OCI-LY7 (cell line): ENCODE data around the gene RDH5. TPM values are rescaled to one million over a fixed set of nuclear protein-coding genes. Genes with fewer than 3 reads are reported as not detected.

Source experiments
- BruUV-seq: library from RNA; stranded (reverse); fragments of 400-500 nt; replicated peaks from 2 replicates; lab custom pipeline; 2021; lab: Mats Ljungman, UMichigan
- CTCF ChIA-PET: fragments of 300-600 bp; sonication (Branson Sonifier 250); formaldehyde crosslinking; loops from one replicate; lab custom pipeline; 2022; ENCODE audit warnings: antibody characterized with exemption; ENCODE audit not compliant: unreplicated experiment; lab: Charles Lee
- POLR2A ChIA-PET: fragments of 300-600 bp; sonication (Branson Sonifier 250); formaldehyde crosslinking; loops from one replicate; lab custom pipeline; 2022; ENCODE audit warnings: antibody characterized with exemption; lab: Charles Lee
- DNase-seq: peaks from one replicate; pipeline ENCODE4 v3.0.0-alpha.2; 2015; ENCODE audit warnings: low spot score
- H2AFZ ChIP-seq: fragments of 200-600 bp; sonication (generic), shearing (Covaris generic); 2 replicates; pipeline ENCODE4 v1.6.1; 2014; ENCODE audit warnings: mild to moderate bottlenecking, antibody characterized with exemption, low read length, moderate library complexity
- H3K27ac ChIP-seq: fragments of 200-600 bp; sonication (generic); 2 replicates; pipeline ENCODE4 v1.5.1; 2014; ENCODE audit warnings: mixed run types, low read depth, mild to moderate bottlenecking, moderate library complexity, low read length, inconsistent platforms; ENCODE audit not compliant: poor library complexity, severe bottlenecking
- H3K36me3 ChIP-seq: fragments of 200-600 bp; sonication (generic); 2 replicates; pipeline ENCODE4 v1.6.1; 2014; ENCODE audit warnings: mild to moderate bottlenecking, antibody characterized with exemption, low read length, moderate library complexity, mixed read lengths; ENCODE audit not compliant: insufficient read depth
- H3K4me1 ChIP-seq: fragments of 200-600 bp; sonication (generic); 2 replicates; pipeline ENCODE4 v1.5.1; 2014; ENCODE audit warnings: mild to moderate bottlenecking, low read length; ENCODE audit not compliant: insufficient read depth, poor library complexity, severe bottlenecking
- H3K4me2 ChIP-seq: fragments of 200-600 bp; sonication (generic); 2 replicates; pipeline ENCODE4 v1.6.1; 2014; ENCODE audit warnings: mild to moderate bottlenecking, low read length
- H3K4me3 ChIP-seq: fragments of 200-600 bp; sonication (generic); 2 replicates; pipeline ENCODE4 v1.5.1; 2014; ENCODE audit warnings: mild to moderate bottlenecking, low read depth, low read length; ENCODE audit not compliant: poor library complexity, severe bottlenecking
- H3K79me2 ChIP-seq: fragments of 200-600 bp; sonication (generic); 2 replicates; pipeline ENCODE4 v1.6.1; 2016; ENCODE audit warnings: low read depth, mild to moderate bottlenecking, low read length, moderate library complexity, mixed read lengths; ENCODE audit not compliant: insufficient read depth
- H3K9me2 ChIP-seq: fragments of 200-600 bp; sonication (generic); 2 replicates; pipeline ENCODE4 v1.6.1; 2016; ENCODE audit warnings: mild to moderate bottlenecking, low read length, mixed read lengths; ENCODE audit not compliant: insufficient read depth
- H3K9me3 ChIP-seq: fragments of 200-600 bp; sonication (generic); 2 replicates; pipeline ENCODE4 v1.6.1; 2014; ENCODE audit warnings: mild to moderate bottlenecking, mixed run types, low read length, mixed read lengths
- H4K20me1 ChIP-seq: fragments of 200-600 bp; sonication (generic); 2 replicates; pipeline ENCODE4 v1.6.1; 2014; ENCODE audit warnings: mild to moderate bottlenecking, antibody characterized with exemption, low read length, moderate library complexity, mixed read lengths; ENCODE audit not compliant: insufficient read depth
- CTCF ChIP-seq: fragments of 200-600 bp; sonication (generic); conservative IDR thresholded peaks from 2 replicates; pipeline ENCODE4 v1.5.1; 2014; ENCODE audit warnings: mild to moderate bottlenecking, antibody characterized with exemption, low read length, moderate library complexity, mixed read lengths
- EZH2phosphoT487 ChIP-seq: fragments of 200-600 bp; sonication (generic); IDR thresholded peaks from 2 replicates; pipeline ENCODE4 v1.6.1; 2018; ENCODE audit warnings: low read depth, borderline replicate concordance, mild to moderate bottlenecking, mixed run types, antibody characterized with exemption, low read length, moderate library complexity, mixed read lengths
- intact Hi-C: fragments of 100-400 bp; cut with micrococcal nuclease; formaldehyde crosslinking; loops from one replicate; pipeline ENCODE4 v1.10.0; 2022; ENCODE audit not compliant: unreplicated experiment
- total RNA-seq, 2 experiments: library from RNA; depleted of rRNA in 1 of 2; stranded (reverse); fragments of >200 nt in 1 of 2; shearing (Covaris generic) in 1 of 2; gene quantifications; 2 replicates each; pipeline ENCODE4 v1.2.3, GENCODE V29; 2014 to 2022

Gene RDH5
- total RNA-seq, 2 experiments from 2014 or later = 6.2 to 20.1 TPM

DNA sequence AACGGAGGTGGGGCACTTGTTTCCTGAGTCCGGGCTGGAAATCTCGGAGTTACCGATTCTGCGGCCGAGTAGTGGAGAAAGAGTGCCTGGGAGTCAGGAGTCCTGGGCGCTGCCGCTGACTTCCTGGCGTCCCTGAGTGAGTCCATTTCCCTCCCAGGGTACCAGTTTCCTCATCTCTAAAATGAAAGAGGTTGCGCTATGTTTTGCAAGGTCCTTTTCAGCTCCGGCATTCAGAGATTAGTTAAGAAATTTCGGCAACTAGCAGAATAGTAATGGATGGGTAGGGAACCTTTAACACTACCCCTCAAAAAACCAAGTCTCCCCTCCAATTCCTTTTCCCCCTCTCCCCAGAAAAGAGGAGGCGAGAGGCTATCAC is 3.6 kb upstream of the RDH5 start:
- TF ChIP-seq EZH2phosphoT487 (no peak), CTCF (no peak)
- Histone ChIP-seq H3K9me3 (no peaks in the 10 kb centered on the region), H3K79me2 (peaks cover 16% of the 10 kb centered on the region; the same call in 1 of the 2 replicates), H3K4me1 (peaks cover 28% of the 10 kb centered on the region), H2AFZ (peak overlapping the region; percentile 66), H3K36me3 (peaks cover 28% of the 10 kb centered on the region), H4K20me1 (no peaks in the 10 kb centered on the region), H3K4me3 (peak overlapping the region; percentile 77), H3K4me2 (peak overlapping the region; percentile 92), H3K27ac (peak overlapping the region; percentile 81), H3K9me2 (no peaks in the 10 kb centered on the region)
- ChIA-PET POLR2A (interaction anchor here (0.5 to 2.7 kb wide), 11 partner anchors 10 to 918 kb away, joined by 3 to 14 read pairs (median 3); partner anchors contain the start of genes CD63 and ORMDL2), CTCF (interaction anchor here (0.5 to 1.4 kb wide), 3 partner anchors 8 to 13 kb away, joined by 3 to 5 read pairs (median 3); no protein-coding TSS in a partner anchor)
- no peak for DNase-seq
- no TSS peak for BruUV-seq
- intact Hi-C loops = loop anchor here (1.0 to 5.0 kb wide), 2 partner anchors 13 to 44 kb away; partner anchors contain the start of gene CD63

DNA sequence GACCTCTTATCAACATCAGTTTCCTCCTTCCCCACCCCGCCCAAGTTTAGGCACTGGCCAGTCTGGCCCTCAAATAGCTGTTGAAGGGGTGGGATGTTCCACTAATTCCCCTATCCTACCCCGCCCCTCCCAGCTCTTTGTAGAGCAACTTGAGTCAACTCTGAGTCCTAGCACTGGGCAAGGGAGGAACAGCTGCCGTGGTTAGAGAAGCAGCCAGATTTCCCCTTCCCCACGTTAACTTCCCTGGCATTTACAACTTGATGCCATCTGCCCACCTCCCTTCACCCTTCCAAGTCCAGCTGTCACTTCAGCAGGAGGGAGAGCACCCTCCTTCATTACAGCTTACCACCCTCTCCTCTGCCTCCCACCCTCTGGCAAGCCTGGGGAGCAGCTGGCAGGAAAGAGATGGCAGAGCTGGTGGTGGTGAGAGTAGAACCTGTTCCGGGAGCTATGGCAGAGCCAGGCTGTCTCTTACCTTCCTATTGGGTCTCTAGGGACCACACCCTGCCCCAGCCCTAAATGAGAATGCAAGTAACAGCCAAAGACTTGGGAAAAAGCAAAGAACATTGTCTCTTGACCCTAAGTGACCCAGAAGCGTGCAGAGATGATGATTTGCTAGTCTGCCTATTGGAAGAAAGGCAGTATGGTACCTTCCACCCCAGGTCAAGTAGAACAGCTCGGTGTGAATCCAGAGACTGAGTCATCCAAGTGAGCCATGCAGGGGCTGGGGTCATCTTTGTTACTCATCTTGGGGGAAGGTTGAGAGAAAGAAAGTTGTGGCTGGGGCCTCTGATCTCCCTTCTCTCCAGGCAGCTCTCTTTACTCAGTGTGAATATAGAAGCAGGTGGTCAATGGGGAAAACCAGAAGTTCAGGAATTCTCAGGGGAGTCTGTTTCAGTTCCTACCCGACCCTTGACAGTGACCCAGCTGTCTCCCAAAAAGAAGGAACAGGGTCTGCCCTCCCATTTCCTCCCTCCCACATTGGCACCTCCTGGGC is 2.9 kb upstream of the RDH5 start:
- Histone ChIP-seq H2AFZ (no peak overlapping the region; the same call in 1 of the 2 replicates), H4K20me1 (no peaks in the 10 kb centered on the region), H3K4me3 (peak overlapping the region; percentile 77), H3K4me1 (peaks cover 28% of the 10 kb centered on the region), H3K9me2 (no peaks in the 10 kb centered on the region), H3K36me3 (peaks cover 36% of the 10 kb centered on the region), H3K79me2 (peaks cover 16% of the 10 kb centered on the region; the same call in 1 of the 2 replicates), H3K9me3 (no peaks in the 10 kb centered on the region), H3K4me2 (peak overlapping the region; percentile 92), H3K27ac (peak overlapping the region; percentile 81)
- TF ChIP-seq EZH2phosphoT487 (no peak), CTCF (no peak)
- BruUV-seq = no TSS peak
- CTCF ChIA-PET = interaction anchor here (0.5 to 0.9 kb wide), 3 partner anchors 11 to 44 kb away, joined by 3 to 4 read pairs (median 3); no protein-coding TSS in a partner anchor
- POLR2A ChIA-PET = interaction anchor here (0.5 to 2.7 kb wide), 10 partner anchors 11 to 918 kb away, joined by 3 to 14 read pairs (median 4); partner anchors contain the start of gene CD63
- DNase-seq = no peak
- intact Hi-C loops = loop anchor here (5.0 kb wide), 1 partner anchor 45 kb away; no protein-coding TSS in a partner anchor
